AG04449 (cell line): ENCODE data around the gene TSPYL6.

Source experiments
- CTCF ChIA-PET: fragments of 350-600 bp; formaldehyde crosslinking; extraction: SDS; loops from one replicate; lab custom pipeline; 2021; ENCODE audit warnings: antibody characterized with exemption; lab: Yijun Ruan, JAX
- POLR2A ChIA-PET: fragments of 400-600, 350-600 bp; formaldehyde crosslinking; extraction: SDS; loops from one replicate; lab custom pipeline; 2020; ENCODE audit warnings: antibody characterized with exemption, inconsistent platforms; lab: Yijun Ruan, JAX
- DNase-seq: peaks from one replicate; pipeline ENCODE4 v3.0.0-alpha.2; 2010; ENCODE audit warnings: low read depth, low spot score
- H3K4me3 ChIP-seq: 2 replicates; pipeline ENCODE4 v1.5.1; 2011; ENCODE audit warnings: low read depth, mild to moderate bottlenecking, control low read depth, low read length
- CTCF ChIP-seq: IDR thresholded peaks from one replicate; pipeline ENCODE4 v1.5.1; 2011; ENCODE audit warnings: mild to moderate bottlenecking, moderate library complexity, low read length, control low read depth, inconsistent platforms; ENCODE audit not compliant: insufficient read depth; ENCODE audit errors: missing control alignments

The TSPYL6 gene

GRCh38 chr2:54289917-54290316, 33.9 kb upstream of the TSPYL6 start:
- no peak overlapping the region for H3K4me3 ChIP-seq
- TF ChIP-seq CTCF, result no peak
- no peak for DNase-seq
- ChIA-PET POLR2A (no interaction called here), CTCF (interaction anchor here (1.1 kb wide), 1 partner anchor 235 kb away, joined by 3 read pairs; no protein-coding TSS in a partner anchor)

GRCh38 chr2:54287532-54287931, 31.5 kb upstream of the TSPYL6 start:
- no peak for DNase-seq
- ChIA-PET CTCF (no interaction called here), POLR2A (no interaction called here)
- H3K4me3 ChIP-seq, result no peak overlapping the region
- TF ChIP-seq CTCF, result no peak

GRCh38 chr2:54285451-54285850, 29.4 kb upstream of the TSPYL6 start:
- TF ChIP-seq CTCF, result no peak
- ChIA-PET CTCF (interaction anchor here (0.9 kb wide), 1 partner anchor 9 kb away, joined by 3 read pairs; no protein-coding TSS in a partner anchor), POLR2A (no interaction called here)
- H3K4me3 ChIP-seq, result no peak overlapping the region
- DNase-seq, result no peak

- TF ChIP-seq CTCF, result no peak
- H3K4me3 ChIP-seq, result no peak overlapping the region
- ChIA-PET CTCF (no interaction called here), POLR2A (no interaction called here)
- no peak for DNase-seq
Measured at GRCh38 chr2:54284826-54285225, 28.8 kb upstream of the TSPYL6 start.

- H3K4me3 ChIP-seq, result no peak overlapping the region
- DNase-seq, result no peak
- POLR2A ChIA-PET, result no interaction called here
- no peak for TF ChIP-seq CTCF
- CTCF ChIA-PET, result interaction anchor here (1.1 kb wide), 3 partner anchors 9 to 14 kb away, joined by 3 to 4 read pairs (median 3); no protein-coding TSS in a partner anchor
Measured at GRCh38 chr2:54279385-54279784, 23.4 kb upstream of the TSPYL6 start.

- DNase-seq, result no peak
- ChIA-PET CTCF (no interaction called here), POLR2A (no interaction called here)
- TF ChIP-seq CTCF, result no peak
- no peak overlapping the region for H3K4me3 ChIP-seq
Measured at GRCh38 chr2:54275541-54275940, 19.5 kb upstream of the TSPYL6 start.
